Measurements from ENCODE around the gene UCHL3. TPM values are rescaled to one million over a fixed set of nuclear protein-coding genes. Genes with fewer than 3 reads are reported as not detected.

Gene UCHL3
- total and polyA plus RNA-seq, 8 donors, result 13.1 to 21.0 (median 19.2) TPM

GRCh38 chr13:75508002-75508548, 41.5 kb upstream of the UCHL3 start:
- no peaks in the 10 kb centered on the region for H3K36me3 ChIP-seq
- H3K27ac ChIP-seq, result no peak overlapping the region
- WGBS, 2 donors, result 93 to 97% methylated on average over 6 of the region's 6 CpGs
- TF ChIP-seq CTCF (IDR thresholded peaks at IDR 0.05), result no peak
- H3K4me3 ChIP-seq, result no peak overlapping the region
- DNase-seq (peak in 1 of 6 donors; percentile 43), FAIRE-seq (no peak), ATAC-seq (no peak)
- intact Hi-C loops (cut with DNase I), result no loop called here
- H3K9me3 ChIP-seq, result no peaks in the 10 kb centered on the region
- H3K27me3 ChIP-seq, result no peaks in the 10 kb centered on the region
- no peaks in the 10 kb centered on the region for H3K4me1 ChIP-seq

- no peak for ATAC-seq
- H3K27me3 ChIP-seq, result no peaks in the 10 kb centered on the region
- no peak for DNase-seq
- no peaks in the 10 kb centered on the region for H3K4me1 ChIP-seq
- TF ChIP-seq CTCF (IDR thresholded peaks at IDR 0.05), result no peak
- WGBS, 2 donors, result 89 to 90% methylated on average over 3 of the region's 3 CpGs
- H3K36me3 ChIP-seq, result no peaks in the 10 kb centered on the region
- no peak overlapping the region for H3K4me3 ChIP-seq
- intact Hi-C loops (cut with DNase I), result no loop called here
- H3K9me3 ChIP-seq, result no peaks in the 10 kb centered on the region
- FAIRE-seq, result no peak
- no peak overlapping the region for H3K27ac ChIP-seq
Measured at GRCh38 chr13:75511051-75511625, 38.5 kb upstream of the UCHL3 start.

GRCh38 chr13:75512253-75512652, 37.3 kb upstream of the UCHL3 start:
- no peak for TF ChIP-seq CTCF (IDR thresholded peaks at IDR 0.05)
- no peaks in the 10 kb centered on the region for H3K4me1 ChIP-seq
- no peak overlapping the region for H3K27ac ChIP-seq
- ATAC-seq (peak in 2 of 4 donors; percentile 30 to 52), DNase-seq (no peak), FAIRE-seq (no peak)
- no peaks in the 10 kb centered on the region for H3K36me3 ChIP-seq
- no peak overlapping the region for H3K4me3 ChIP-seq
- H3K9me3 ChIP-seq, result no peaks in the 10 kb centered on the region
- intact Hi-C loops (cut with DNase I), result no loop called here
- WGBS, 2 donors, result 83 to 88% methylated on average over 3 of the region's 3 CpGs
- H3K27me3 ChIP-seq, result no peaks in the 10 kb centered on the region

- TF ChIP-seq CTCF (IDR thresholded peaks at IDR 0.05), result no peak
- Histone ChIP-seq H3K4me1 (no peaks in the 10 kb centered on the region), H3K9me3 (no peaks in the 10 kb centered on the region), H3K27me3 (no peaks in the 10 kb centered on the region), H3K27ac (no peak overlapping the region), H3K36me3 (no peaks in the 10 kb centered on the region), H3K4me3 (no peak overlapping the region)
- DNase-seq, result no peak
- intact Hi-C loops (cut with DNase I), result no loop called here
- FAIRE-seq, result no peak
- ATAC-seq, result peak in 1 of 4 donors; percentile 22
- WGBS, 2 donors, result 89% methylated on average over 5 of the region's 5 CpGs
Measured at GRCh38 chr13:75513271-75513670, 36.3 kb upstream of the UCHL3 start.
